HepG2 (cell line): Measurements from ENCODE around the gene ITGB3. TPM values are rescaled to one million over a fixed set of nuclear protein-coding genes. Genes with fewer than 3 reads are reported as not detected.

ENCODE experiments used
- GATAD2A ChIP-seq: IDR thresholded peaks from 2 replicates; pipeline ENCODE4 v1.6.1; 2016
- HOXA3 ChIP-seq: sonication (generic); formaldehyde crosslinking; IDR thresholded peaks from 2 replicates; pipeline ENCODE4 v1.5.0; 2020; ENCODE audit warnings: missing genetic modification reagents
- KDM1A ChIP-seq: IDR thresholded peaks from 2 replicates; pipeline ENCODE4 v1.6.1; 2016; ENCODE audit warnings: missing compliant biosample characterization
- PHF8 ChIP-seq: sonication (generic); formaldehyde crosslinking; IDR thresholded peaks from 2 replicates; pipeline ENCODE4 v1.5.0; 2020; ENCODE audit warnings: missing genetic modification reagents
- RARA ChIP-seq: IDR thresholded peaks from 2 replicates; pipeline ENCODE4 v1.6.1; 2016; ENCODE audit warnings: missing genetic modification reagents, missing compliant biosample characterization
- RCOR2 ChIP-seq: IDR thresholded peaks from 2 replicates; pipeline ENCODE4 v1.6.1; 2016; ENCODE audit warnings: missing biosample characterization, missing genetic modification reagents
- RXRB ChIP-seq: IDR thresholded peaks from 2 replicates; pipeline ENCODE4 v1.6.1; 2016; ENCODE audit warnings: borderline replicate concordance, missing genetic modification reagents, missing compliant biosample characterization
- SOX5 ChIP-seq: IDR thresholded peaks from 2 replicates; pipeline ENCODE4 v1.6.1; 2016; ENCODE audit warnings: borderline replicate concordance
- ZMYM4 ChIP-seq: sonication (generic); formaldehyde crosslinking; IDR thresholded peaks from 2 replicates; pipeline ENCODE4 v1.8.1; 2023; ENCODE audit warnings: mild to moderate bottlenecking, missing genetic modification reagents
- ZNF331 ChIP-seq: sonication (generic); formaldehyde crosslinking; IDR thresholded peaks from 2 replicates; pipeline ENCODE4 v1.4.0; 2020; ENCODE audit warnings: missing genetic modification reagents
- ZNF446 ChIP-seq: sonication (generic); formaldehyde crosslinking; IDR thresholded peaks from 2 replicates; pipeline ENCODE4 v1.5.0; 2020; ENCODE audit warnings: mild to moderate bottlenecking, missing genetic modification reagents
- ZNF614 ChIP-seq: IDR thresholded peaks from 2 replicates; pipeline ENCODE4 v1.6.1; 2018; ENCODE audit warnings: missing biosample characterization, missing genetic modification reagents, inconsistent platforms, borderline replicate concordance
- polyA plus RNA-seq, 8 experiments: library from polyadenylated mRNA; depleted of rRNA in 3 of 8; stranded (reverse) in 7 of 8; unstranded in 1 of 8; fragments of >200 nt; fragmentation: Illumina TruSeq in 4 of 8; extraction: Trizol in 4 of 8; gene quantifications; 2 replicates each; pipeline versions ENCODE4 v1.2.1 to v1.2.3, GENCODE V29; 2011 to 2016; ENCODE audit warnings: low read depth in 4 of 8, missing spikeins in 1 of 8, mixed read lengths in 1 of 8; ENCODE audit not compliant: insufficient read depth in 1 of 8
- total RNA-seq, 5 experiments: library from RNA; depleted of rRNA; stranded (reverse); fragments of >200 nt; fragmentation: Illumina TruSeq; extraction: Trizol; gene quantifications; 2 replicates each; pipeline ENCODE4 v1.2.3, GENCODE V29; 2016; ENCODE audit warnings: low read depth in 1 of 5
- TF ChIP-seq, protein P1 (sequence below): sonication (generic); formaldehyde crosslinking; IDR thresholded peaks from 2 replicates; pipeline ENCODE4 v1.4.0; 2020; ENCODE audit warnings: missing genetic modification reagents
- TF ChIP-seq, protein P2 (sequence below): IDR thresholded peaks from 2 replicates; pipeline ENCODE4 v1.6.1; 2016; ENCODE audit warnings: low read depth
- TF ChIP-seq, protein P3 (sequence below): sonication (generic); formaldehyde crosslinking; IDR thresholded peaks from 2 replicates; pipeline ENCODE4 v1.4.0; 2020; ENCODE audit warnings: missing genetic modification reagents, borderline replicate concordance
- TF ChIP-seq, protein P4 (sequence below): sonication (generic); formaldehyde crosslinking; IDR thresholded peaks from 2 replicates; pipeline ENCODE4 v1.5.0; 2020; ENCODE audit warnings: mild to moderate bottlenecking, missing genetic modification reagents, borderline replicate concordance
- TF ChIP-seq, protein P5 (sequence below): sonication (generic); formaldehyde crosslinking; conservative IDR thresholded peaks from 2 replicates; pipeline ENCODE4 v1.4.0; 2020; ENCODE audit warnings: missing genetic modification reagents

The ITGB3 gene
- total and polyA plus RNA-seq, 2 of the 13 experiments (the other 11 are each of a cell fraction or from before 2014, with no cell fraction given), result 0.09 to 0.31 TPM

DNA sequence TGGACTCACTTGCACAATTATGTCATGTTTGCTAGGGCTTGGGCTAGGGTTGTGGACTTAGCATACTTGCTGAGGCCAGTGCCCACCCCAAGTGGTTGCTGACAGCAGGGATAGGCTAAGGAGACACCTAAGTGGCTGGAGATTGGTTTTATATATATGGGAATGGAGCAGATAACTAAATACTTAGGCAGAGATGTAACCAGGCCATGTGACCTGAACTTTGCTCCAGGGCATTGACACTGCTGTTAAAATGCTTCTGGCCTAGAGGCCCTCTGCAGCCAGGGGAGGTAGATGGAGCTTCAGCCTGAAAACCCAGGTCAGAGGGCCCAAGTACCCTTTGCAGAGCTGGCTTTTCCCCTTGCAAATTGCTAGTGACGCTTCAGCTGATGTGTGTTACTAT is 1.4 kb upstream of the ITGB3 start (continued):
- TF ChIP-seq, protein P1, sequence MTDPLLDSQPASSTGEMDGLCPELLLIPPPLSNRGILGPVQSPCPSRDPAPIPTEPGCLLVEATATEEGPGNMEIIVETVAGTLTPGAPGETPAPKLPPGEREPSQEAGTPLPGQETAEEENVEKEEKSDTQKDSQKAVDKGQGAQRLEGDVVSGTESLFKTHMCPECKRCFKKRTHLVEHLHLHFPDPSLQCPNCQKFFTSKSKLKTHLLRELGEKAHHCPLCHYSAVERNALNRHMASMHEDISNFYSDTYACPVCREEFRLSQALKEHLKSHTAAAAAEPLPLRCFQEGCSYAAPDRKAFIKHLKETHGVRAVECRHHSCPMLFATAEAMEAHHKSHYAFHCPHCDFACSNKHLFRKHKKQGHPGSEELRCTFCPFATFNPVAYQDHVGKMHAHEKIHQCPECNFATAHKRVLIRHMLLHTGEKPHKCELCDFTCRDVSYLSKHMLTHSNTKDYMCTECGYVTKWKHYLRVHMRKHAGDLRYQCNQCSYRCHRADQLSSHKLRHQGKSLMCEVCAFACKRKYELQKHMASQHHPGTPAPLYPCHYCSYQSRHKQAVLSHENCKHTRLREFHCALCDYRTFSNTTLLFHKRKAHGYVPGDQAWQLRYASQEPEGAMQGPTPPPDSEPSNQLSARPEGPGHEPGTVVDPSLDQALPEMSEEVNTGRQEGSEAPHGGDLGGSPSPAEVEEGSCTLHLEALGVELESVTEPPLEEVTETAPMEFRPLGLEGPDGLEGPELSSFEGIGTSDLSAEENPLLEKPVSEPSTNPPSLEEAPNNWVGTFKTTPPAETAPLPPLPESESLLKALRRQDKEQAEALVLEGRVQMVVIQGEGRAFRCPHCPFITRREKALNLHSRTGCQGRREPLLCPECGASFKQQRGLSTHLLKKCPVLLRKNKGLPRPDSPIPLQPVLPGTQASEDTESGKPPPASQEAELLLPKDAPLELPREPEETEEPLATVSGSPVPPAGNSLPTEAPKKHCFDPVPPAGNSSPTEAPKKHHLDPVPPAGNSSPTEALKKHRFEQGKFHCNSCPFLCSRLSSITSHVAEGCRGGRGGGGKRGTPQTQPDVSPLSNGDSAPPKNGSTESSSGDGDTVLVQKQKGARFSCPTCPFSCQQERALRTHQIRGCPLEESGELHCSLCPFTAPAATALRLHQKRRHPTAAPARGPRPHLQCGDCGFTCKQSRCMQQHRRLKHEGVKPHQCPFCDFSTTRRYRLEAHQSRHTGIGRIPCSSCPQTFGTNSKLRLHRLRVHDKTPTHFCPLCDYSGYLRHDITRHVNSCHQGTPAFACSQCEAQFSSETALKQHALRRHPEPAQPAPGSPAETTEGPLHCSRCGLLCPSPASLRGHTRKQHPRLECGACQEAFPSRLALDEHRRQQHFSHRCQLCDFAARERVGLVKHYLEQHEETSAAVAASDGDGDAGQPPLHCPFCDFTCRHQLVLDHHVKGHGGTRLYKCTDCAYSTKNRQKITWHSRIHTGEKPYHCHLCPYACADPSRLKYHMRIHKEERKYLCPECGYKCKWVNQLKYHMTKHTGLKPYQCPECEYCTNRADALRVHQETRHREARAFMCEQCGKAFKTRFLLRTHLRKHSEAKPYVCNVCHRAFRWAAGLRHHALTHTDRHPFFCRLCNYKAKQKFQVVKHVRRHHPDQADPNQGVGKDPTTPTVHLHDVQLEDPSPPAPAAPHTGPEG (CRISPR knock-in tag), result no peak
- TF ChIP-seq PHF8 (CRISPR knock-in tag) (peak; percentile 35; the same call in 1 of the 2 replicates), HOXA3 (CRISPR knock-in tag) (peak; percentile 27; the same call in 1 of the 2 replicates), SOX5 (CRISPR knock-in tag) (0 out of 2 replicates have a peak, but pooled peaks have one; percentile 31), RXRB (CRISPR knock-in tag) (peak; percentile 78), ZMYM4 (CRISPR knock-in tag) (peak; percentile 41; the same call in 1 of the 2 replicates), ZNF446 (CRISPR knock-in tag) (no peak), RARA (CRISPR knock-in tag) (peak; percentile 34; the same call in 1 of the 2 replicates), ZNF614 (CRISPR knock-in tag) (peak; percentile 83; the same call in 1 of the 2 replicates), ZNF331 (CRISPR knock-in tag) (peak; percentile 76; the same call in 1 of the 2 replicates), RCOR2 (CRISPR knock-in tag) (0 out of 2 replicates have a peak, but pooled peaks have one; percentile 55), GATAD2A (CRISPR knock-in tag) (peak; percentile 50), KDM1A (CRISPR knock-in tag) (peak; percentile 49; the same call in 1 of the 2 replicates)
- TF ChIP-seq, protein P2, sequence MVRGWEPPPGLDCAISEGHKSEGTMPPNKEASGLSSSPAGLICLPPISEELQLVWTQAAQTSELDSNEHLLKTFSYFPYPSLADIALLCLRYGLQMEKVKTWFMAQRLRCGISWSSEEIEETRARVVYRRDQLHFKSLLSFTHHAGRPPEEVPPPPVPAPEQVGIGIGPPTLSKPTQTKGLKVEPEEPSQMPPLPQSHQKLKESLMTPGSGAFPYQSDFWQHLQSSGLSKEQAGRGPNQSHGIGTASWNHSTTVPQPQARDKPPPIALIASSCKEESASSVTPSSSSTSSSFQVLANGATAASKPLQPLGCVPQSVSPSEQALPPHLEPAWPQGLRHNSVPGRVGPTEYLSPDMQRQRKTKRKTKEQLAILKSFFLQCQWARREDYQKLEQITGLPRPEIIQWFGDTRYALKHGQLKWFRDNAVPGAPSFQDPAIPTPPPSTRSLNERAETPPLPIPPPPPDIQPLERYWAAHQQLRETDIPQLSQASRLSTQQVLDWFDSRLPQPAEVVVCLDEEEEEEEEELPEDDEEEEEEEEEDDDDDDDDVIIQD (CRISPR knock-in tag), result peak; percentile 53; the same call in 1 of the 2 replicates
- TF ChIP-seq, protein P3, sequence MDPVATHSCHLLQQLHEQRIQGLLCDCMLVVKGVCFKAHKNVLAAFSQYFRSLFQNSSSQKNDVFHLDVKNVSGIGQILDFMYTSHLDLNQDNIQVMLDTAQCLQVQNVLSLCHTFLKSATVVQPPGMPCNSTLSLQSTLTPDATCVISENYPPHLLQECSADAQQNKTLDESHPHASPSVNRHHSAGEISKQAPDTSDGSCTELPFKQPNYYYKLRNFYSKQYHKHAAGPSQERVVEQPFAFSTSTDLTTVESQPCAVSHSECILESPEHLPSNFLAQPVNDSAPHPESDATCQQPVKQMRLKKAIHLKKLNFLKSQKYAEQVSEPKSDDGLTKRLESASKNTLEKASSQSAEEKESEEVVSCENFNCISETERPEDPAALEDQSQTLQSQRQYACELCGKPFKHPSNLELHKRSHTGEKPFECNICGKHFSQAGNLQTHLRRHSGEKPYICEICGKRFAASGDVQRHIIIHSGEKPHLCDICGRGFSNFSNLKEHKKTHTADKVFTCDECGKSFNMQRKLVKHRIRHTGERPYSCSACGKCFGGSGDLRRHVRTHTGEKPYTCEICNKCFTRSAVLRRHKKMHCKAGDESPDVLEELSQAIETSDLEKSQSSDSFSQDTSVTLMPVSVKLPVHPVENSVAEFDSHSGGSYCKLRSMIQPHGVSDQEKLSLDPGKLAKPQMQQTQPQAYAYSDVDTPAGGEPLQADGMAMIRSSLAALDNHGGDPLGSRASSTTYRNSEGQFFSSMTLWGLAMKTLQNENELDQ, result no peak
- TF ChIP-seq, protein P4, sequence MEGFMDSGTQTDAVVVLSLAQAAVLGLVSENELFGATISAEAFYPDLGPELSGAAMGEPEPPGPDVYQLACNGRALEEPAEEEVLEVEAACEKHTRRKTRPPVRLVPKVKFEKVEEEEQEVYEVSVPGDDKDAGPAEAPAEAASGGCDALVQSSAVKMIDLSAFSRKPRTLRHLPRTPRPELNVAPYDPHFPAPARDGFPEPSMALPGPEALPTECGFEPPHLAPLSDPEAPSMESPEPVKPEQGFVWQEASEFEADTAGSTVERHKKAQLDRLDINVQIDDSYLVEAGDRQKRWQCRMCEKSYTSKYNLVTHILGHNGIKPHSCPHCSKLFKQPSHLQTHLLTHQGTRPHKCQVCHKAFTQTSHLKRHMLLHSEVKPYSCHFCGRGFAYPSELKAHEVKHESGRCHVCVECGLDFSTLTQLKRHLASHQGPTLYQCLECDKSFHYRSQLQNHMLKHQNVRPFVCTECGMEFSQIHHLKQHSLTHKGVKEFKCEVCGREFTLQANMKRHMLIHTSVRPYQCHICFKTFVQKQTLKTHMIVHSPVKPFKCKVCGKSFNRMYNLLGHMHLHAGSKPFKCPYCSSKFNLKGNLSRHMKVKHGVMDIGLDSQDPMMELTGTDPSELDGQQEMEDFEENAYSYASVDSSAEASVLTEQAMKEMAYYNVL (CRISPR knock-in tag), result peak; percentile 45; the same call in 1 of the 2 replicates
- TF ChIP-seq, protein P5, sequence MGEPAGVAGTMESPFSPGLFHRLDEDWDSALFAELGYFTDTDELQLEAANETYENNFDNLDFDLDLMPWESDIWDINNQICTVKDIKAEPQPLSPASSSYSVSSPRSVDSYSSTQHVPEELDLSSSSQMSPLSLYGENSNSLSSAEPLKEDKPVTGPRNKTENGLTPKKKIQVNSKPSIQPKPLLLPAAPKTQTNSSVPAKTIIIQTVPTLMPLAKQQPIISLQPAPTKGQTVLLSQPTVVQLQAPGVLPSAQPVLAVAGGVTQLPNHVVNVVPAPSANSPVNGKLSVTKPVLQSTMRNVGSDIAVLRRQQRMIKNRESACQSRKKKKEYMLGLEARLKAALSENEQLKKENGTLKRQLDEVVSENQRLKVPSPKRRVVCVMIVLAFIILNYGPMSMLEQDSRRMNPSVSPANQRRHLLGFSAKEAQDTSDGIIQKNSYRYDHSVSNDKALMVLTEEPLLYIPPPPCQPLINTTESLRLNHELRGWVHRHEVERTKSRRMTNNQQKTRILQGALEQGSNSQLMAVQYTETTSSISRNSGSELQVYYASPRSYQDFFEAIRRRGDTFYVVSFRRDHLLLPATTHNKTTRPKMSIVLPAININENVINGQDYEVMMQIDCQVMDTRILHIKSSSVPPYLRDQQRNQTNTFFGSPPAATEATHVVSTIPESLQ, result 0 out of 2 replicates have a peak, but pooled peaks have one; percentile 61
